ENCODE measurements around the gene CXXC5.

- no peak for TF ChIP-seq EP300 (IDR thresholded peaks at IDR 0.05)
- no peak for TF ChIP-seq POLR2A (IDR thresholded peaks at IDR 0.05)
These were observed 28.3 kb downstream of the CXXC5 start for GRCh38 chr5:139676406-139676805.
